Measurements from ENCODE around the gene PHLDA2. TPM values are rescaled to one million over a fixed set of nuclear protein-coding genes. Genes with fewer than 3 reads are reported as not detected.

The PHLDA2 gene
- total RNA-seq, 4 donors from 2014 or later, result 4.1 to 6.4 (median 4.9) TPM; not detected in 1

GRCh38 chr11:2913776-2914175 is 15.4 kb downstream of the PHLDA2 start:
- Histone ChIP-seq H3K4me1 (peaks cover 4 to 49% (median 14%) of the 10 kb centered on the region in 4 donors), H3K9me3 (no peaks in the 10 kb centered on the region), H3K36me3 (peaks cover 0 to 22% (median 0%) of the 10 kb centered on the region in 3 donors), H3K27me3 (no peaks in the 10 kb centered on the region), H3K4me3 (no peak overlapping the region), H3K27ac (peak overlapping the region in 1 of 4 donors; percentile 94)
- DNase-seq, result peak in 1 of 3 donors; percentile 28
- no peak for TF ChIP-seq CTCF (IDR thresholded peaks at IDR 0.05)
- no peak for TF ChIP-seq POLR2A (IDR thresholded peaks at IDR 0.05)

- TF ChIP-seq CTCF (IDR thresholded peaks at IDR 0.05), result no peak
- TF ChIP-seq POLR2A (IDR thresholded peaks at IDR 0.05), result no peak
- Histone ChIP-seq H3K4me3 (peak overlapping the region in 2 of 4 donors; percentile 2 to 19), H3K27ac (peak overlapping the region in 3 of 4 donors; percentile 69 to 94 (median 94)), H3K4me1 (peaks cover 4 to 50% (median 14%) of the 10 kb centered on the region in 4 donors), H3K27me3 (no peaks in the 10 kb centered on the region), H3K9me3 (no peaks in the 10 kb centered on the region), H3K36me3 (peaks cover 0 to 28% (median 0%) of the 10 kb centered on the region in 3 donors)
- no peak for DNase-seq
Observed at GRCh38 chr11:2913019-2913431, 16.2 kb downstream of the PHLDA2 start.

- Histone ChIP-seq H3K4me1 (peaks cover 4 to 50% (median 14%) of the 10 kb centered on the region in 4 donors), H3K9me3 (no peaks in the 10 kb centered on the region), H3K4me3 (peak overlapping the region in 2 of 4 donors; percentile 2 to 19), H3K27ac (peak overlapping the region in 3 of 4 donors; percentile 69 to 94 (median 94)), H3K27me3 (no peaks in the 10 kb centered on the region), H3K36me3 (peaks cover 0 to 28% (median 0%) of the 10 kb centered on the region in 3 donors)
- DNase-seq, result peak in 2 of 3 donors; percentile 94 to 95
- TF ChIP-seq POLR2A (IDR thresholded peaks at IDR 0.05) (peak in 1 of 2 donors; percentile 54), CTCF (IDR thresholded peaks at IDR 0.05) (peak in 1 of 6 experiments; percentile 6)
Observed at GRCh38 chr11:2912498-2912897, 16.7 kb downstream of the PHLDA2 start.

- H3K4me1 ChIP-seq, result peaks cover 4 to 50% (median 14%) of the 10 kb centered on the region in 4 donors
- H3K9me3 ChIP-seq, result no peaks in the 10 kb centered on the region
- TF ChIP-seq CTCF (IDR thresholded peaks at IDR 0.05) (no peak), POLR2A (IDR thresholded peaks at IDR 0.05) (peak in 1 of 2 donors; percentile 17)
- peaks cover 0 to 22% (median 0%) of the 10 kb centered on the region in 3 donors for H3K36me3 ChIP-seq
- peak overlapping the region in 3 of 4 donors; percentile 69 to 94 (median 94) for H3K27ac ChIP-seq
- peak in 2 of 3 donors; percentile 64 to 67 for DNase-seq
- H3K4me3 ChIP-seq, result peak overlapping the region in 1 of 4 donors; percentile 2
- no peaks in the 10 kb centered on the region for H3K27me3 ChIP-seq
Observed at GRCh38 chr11:2911785-2912391, 17.3 kb downstream of the PHLDA2 start.

- H3K27me3 ChIP-seq, result no peaks in the 10 kb centered on the region
- DNase-seq, result peak in 1 of 3 donors; percentile 65
- peaks cover 0 to 20% (median 0%) of the 10 kb centered on the region in 3 donors for H3K36me3 ChIP-seq
- no peak for TF ChIP-seq POLR2A (IDR thresholded peaks at IDR 0.05)
- no peak for TF ChIP-seq CTCF (IDR thresholded peaks at IDR 0.05)
- no peaks in the 10 kb centered on the region for H3K9me3 ChIP-seq
- peaks cover 4 to 50% (median 14%) of the 10 kb centered on the region in 4 donors for H3K4me1 ChIP-seq
- H3K27ac ChIP-seq, result peak overlapping the region in 3 of 4 donors; percentile 69 to 94 (median 94)
- H3K4me3 ChIP-seq, result no peak overlapping the region
Observed at GRCh38 chr11:2911088-2911784, 18.0 kb downstream of the PHLDA2 start.

Data from Peyer's patch (tissue), 4 donors.